NCI-H2196 treated with DMSO at 0.1 percent for 48 hours (cell line): ENCODE measurements around the gene LRFN2.

Source experiments
- DNase-seq: peaks from one replicate; lab custom pipeline; 2025; ENCODE audit not compliant: unreplicated experiment; lab: John Stamatoyannopoulos, UW

LRFN2 gene

GRCh38 chr6:40587240-40588069 is at the start of gene LRFN2:
TSS of gene LRFN2 (minus strand) at chr6:40587364.
- DNase-seq, result peak; percentile 71

- DNase-seq, result peak; percentile 26
Observed at GRCh38 chr6:40634429-40634828, 47.3 kb upstream of the LRFN2 start.

- no peak for DNase-seq
Observed at GRCh38 chr6:40631744-40632143, 44.6 kb upstream of the LRFN2 start.

- DNase-seq, result no peak
Observed at GRCh38 chr6:40630488-40630887, 43.3 kb upstream of the LRFN2 start.

GRCh38 chr6:40630051-40630450 is 42.9 kb upstream of the LRFN2 start:
- DNase-seq, result no peak

GRCh38 chr6:40629463-40629862 is 42.3 kb upstream of the LRFN2 start:
- DNase-seq, result no peak

- no peak for DNase-seq
Observed at GRCh38 chr6:40627316-40627715, 40.2 kb upstream of the LRFN2 start.

GRCh38 chr6:40626886-40627285 is 39.7 kb upstream of the LRFN2 start:
- no peak for DNase-seq

- no peak for DNase-seq
Observed at GRCh38 chr6:40623932-40624331, 36.8 kb upstream of the LRFN2 start.

GRCh38 chr6:40623178-40623577 is 36.0 kb upstream of the LRFN2 start:
- no peak for DNase-seq

GRCh38 chr6:40620574-40621240 is 33.5 kb upstream of the LRFN2 start:
- no peak for DNase-seq

- DNase-seq, result no peak
Observed at GRCh38 chr6:40614671-40615070, 27.5 kb upstream of the LRFN2 start.

- DNase-seq, result no peak
Observed at GRCh38 chr6:40611912-40612311, 24.7 kb upstream of the LRFN2 start.

GRCh38 chr6:40611434-40611833 is 24.3 kb upstream of the LRFN2 start:
- no peak for DNase-seq

GRCh38 chr6:40610229-40610628 is 23.1 kb upstream of the LRFN2 start:
- no peak for DNase-seq

GRCh38 chr6:40606981-40607380 is 19.8 kb upstream of the LRFN2 start:
- DNase-seq, result no peak

- no peak for DNase-seq
Observed at GRCh38 chr6:40606526-40606925, 19.4 kb upstream of the LRFN2 start.

GRCh38 chr6:40604082-40604481 is 16.9 kb upstream of the LRFN2 start:
- DNase-seq, result no peak

- DNase-seq, result no peak
Observed at GRCh38 chr6:40599555-40599954, 12.4 kb upstream of the LRFN2 start.

GRCh38 chr6:40598516-40598915 is 11.4 kb upstream of the LRFN2 start:
- DNase-seq, result no peak

GRCh38 chr6:40597301-40597700 is 10.1 kb upstream of the LRFN2 start:
- no peak for DNase-seq

GRCh38 chr6:40588480-40588879 is 1.3 kb upstream of the LRFN2 start:
- DNase-seq, result no peak

GRCh38 chr6:40588070-40588384 is 863 bp upstream of the LRFN2 start:
- DNase-seq, result no peak
